GM21528 (cell line): ENCODE data around the gene STK24.

Source experiments
- ATAC-seq: cut with Tn5 transposase; IDR thresholded peaks from one replicate; pipeline ENCODE4 v1.9.1; 2021; ENCODE audit warnings: mild to moderate bottlenecking, moderate library complexity; ENCODE audit not compliant: unreplicated experiment, low FRiP score

Gene STK24

DNA sequence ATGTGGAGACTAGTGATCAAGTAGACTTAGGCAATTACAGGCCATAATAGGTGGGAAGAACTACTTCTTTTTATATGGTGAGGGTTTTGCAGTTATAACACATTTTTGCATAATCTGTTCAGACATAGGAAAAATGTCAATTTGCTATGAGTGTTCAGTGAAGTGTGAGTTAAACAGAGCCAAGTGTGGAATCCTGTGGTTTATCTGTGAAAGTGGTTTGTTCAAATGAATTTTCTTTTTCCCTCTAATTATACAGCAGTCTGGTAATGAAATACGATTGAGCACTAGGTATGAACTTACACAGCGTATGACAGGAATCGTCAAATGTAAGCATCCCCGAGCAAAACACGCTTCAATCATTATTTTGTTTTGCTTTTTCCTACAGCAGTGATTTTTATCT lies 178.3 kb downstream of the STK24 start:
- no peak for ATAC-seq

DNA sequence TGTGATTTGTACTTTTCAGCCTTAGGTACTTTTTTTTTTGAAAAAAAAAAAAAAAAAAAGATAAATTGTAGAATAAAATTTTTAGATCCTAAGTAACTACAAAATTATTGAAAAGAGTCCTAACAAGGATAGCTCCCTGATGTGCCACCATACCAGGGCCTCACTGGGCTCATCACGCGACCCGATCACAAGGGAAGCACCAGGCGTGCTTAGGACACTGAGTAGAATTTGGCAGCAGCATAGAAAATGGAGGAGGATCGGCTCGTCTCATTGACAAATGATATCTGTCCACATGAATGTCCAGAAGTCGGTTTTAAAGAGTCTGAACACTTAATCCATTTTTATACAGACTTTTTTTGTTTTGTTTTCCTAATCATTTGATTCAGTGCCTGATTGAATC lies 179.0 kb downstream of the STK24 start:
- no peak for ATAC-seq

DNA sequence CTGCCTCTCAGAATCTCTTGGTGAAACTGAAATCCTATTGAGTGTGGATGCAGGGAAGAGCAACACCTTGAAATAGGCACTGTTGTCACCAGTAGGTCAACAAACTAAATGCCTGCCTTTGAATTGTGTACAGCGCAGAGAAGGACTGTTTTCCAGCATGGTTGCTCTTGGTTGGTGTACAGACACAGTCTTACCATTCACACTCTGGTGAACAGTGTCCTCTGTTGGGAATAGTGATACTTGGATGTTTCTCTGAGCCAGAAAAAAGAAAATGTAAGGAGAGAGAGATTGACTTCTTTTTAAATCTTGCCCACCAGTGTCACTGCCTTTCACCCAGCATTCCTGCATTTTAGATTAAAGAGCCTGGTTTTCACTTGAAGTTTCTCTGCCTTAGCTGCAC lies 179.7 kb downstream of the STK24 start:
- ATAC-seq: no peak

DNA sequence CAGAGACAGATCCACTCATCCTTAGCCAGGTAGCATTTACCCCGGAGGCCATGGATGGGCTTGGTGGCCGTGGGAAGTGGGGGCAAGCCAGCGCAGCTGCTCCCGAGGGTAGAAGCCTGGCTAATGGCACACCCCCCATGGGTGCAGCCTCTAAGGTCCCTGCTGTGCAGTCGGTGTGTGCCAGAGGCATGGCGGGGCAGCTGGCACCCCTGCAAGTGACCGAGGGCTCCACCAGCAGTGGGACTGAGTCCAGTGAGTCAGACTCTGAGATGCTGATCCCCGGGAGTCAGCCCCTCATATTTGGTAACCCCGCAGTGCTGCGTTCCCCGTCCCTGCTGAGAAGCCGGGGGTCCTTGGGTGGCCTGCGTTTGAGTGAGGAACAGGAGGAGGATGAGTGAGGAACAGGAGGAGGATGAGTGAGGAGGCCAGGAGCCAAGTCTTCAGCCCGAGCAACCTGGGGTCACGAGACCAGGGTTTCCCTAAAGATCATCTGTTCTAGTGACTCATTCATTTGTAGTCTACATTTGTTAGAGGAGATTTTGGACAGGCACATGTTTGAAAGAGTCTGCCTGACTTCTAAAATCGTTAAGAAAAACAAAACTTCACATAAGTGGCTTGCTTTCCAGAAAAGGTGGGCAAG lies 180.7 kb downstream of the STK24 start:
- no peak for ATAC-seq
